Measurements from ENCODE around the gene CCDC90B.

DNA sequence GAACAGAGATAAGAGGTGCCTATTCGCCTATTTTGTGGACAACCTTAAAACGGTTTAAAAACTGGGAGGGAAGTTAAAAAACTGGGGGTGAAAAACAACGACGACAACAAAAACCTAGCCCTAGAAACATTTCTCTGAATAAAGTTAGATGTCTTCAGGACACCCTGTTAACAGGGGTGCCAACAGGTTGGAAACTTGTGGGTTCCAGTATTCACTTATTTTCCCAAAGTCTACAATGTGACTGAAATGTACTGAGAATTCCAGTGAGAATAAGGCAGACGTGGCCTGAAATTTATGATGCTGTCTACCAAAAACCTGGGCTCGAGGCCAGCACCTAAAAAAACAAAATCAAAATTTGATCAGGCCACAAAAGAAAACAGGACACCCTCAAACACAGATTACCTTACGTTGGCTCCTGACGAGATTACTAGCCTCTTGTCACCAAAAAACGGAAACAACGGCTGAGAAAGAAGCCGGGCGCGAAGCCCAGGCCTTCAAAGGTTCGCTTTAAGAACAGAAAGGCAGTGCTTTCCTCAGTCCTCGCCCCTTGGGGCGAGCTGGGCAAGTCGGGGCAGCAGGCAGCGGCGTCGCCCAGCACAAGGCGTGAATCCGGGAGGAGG lies 906 bp downstream of the CCDC90B start:
- TF ChIP-seq POLR2AphosphoS5 (IDR thresholded peaks at IDR 0.05; ENCODE audit: low read depth, low read length), result no peak
- no peak for TF ChIP-seq ELF1 (IDR thresholded peaks at IDR 0.05)
- TF ChIP-seq, protein P1, sequence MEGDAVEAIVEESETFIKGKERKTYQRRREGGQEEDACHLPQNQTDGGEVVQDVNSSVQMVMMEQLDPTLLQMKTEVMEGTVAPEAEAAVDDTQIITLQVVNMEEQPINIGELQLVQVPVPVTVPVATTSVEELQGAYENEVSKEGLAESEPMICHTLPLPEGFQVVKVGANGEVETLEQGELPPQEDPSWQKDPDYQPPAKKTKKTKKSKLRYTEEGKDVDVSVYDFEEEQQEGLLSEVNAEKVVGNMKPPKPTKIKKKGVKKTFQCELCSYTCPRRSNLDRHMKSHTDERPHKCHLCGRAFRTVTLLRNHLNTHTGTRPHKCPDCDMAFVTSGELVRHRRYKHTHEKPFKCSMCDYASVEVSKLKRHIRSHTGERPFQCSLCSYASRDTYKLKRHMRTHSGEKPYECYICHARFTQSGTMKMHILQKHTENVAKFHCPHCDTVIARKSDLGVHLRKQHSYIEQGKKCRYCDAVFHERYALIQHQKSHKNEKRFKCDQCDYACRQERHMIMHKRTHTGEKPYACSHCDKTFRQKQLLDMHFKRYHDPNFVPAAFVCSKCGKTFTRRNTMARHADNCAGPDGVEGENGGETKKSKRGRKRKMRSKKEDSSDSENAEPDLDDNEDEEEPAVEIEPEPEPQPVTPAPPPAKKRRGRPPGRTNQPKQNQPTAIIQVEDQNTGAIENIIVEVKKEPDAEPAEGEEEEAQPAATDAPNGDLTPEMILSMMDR (IDR thresholded peaks at IDR 0.05), result no peak
- no peak for TF ChIP-seq TEAD4 (IDR thresholded peaks at IDR 0.05; ENCODE audit: borderline replicate concordance, insufficient read depth)
- no peak for TF ChIP-seq RCOR1 (IDR thresholded peaks at IDR 0.05; ENCODE audit: low read length)
- no peak for TF ChIP-seq RAD21 (IDR thresholded peaks at IDR 0.05; ENCODE audit: low read length)
- TF ChIP-seq IRF3 (IDR thresholded peaks at IDR 0.05; ENCODE audit: low read depth, low read length), result no peak
- 0 out of 2 replicates have a peak, but pooled peaks have one; percentile 82 for TF ChIP-seq MXI1 (IDR thresholded peaks at IDR 0.05; ENCODE audit: low read depth, low read length)
- no peak for TF ChIP-seq MEF2A (IDR thresholded peaks at IDR 0.05; ENCODE audit: borderline replicate concordance, low read depth)
- no peak for TF ChIP-seq TCF12 (IDR thresholded peaks at IDR 0.05)
- no peak for TF ChIP-seq GABPA (IDR thresholded peaks at IDR 0.05; ENCODE audit: low read depth)
- TF ChIP-seq, protein P2, sequence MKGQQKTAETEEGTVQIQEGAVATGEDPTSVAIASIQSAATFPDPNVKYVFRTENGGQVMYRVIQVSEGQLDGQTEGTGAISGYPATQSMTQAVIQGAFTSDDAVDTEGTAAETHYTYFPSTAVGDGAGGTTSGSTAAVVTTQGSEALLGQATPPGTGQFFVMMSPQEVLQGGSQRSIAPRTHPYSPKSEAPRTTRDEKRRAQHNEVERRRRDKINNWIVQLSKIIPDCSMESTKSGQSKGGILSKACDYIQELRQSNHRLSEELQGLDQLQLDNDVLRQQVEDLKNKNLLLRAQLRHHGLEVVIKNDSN (IDR thresholded peaks at IDR 0.05; ENCODE audit: borderline replicate concordance, low read depth), result no peak
- no peak for TF ChIP-seq FOXM1 (IDR thresholded peaks at IDR 0.05; ENCODE audit: low read depth)
- no peak for TF ChIP-seq NFIC (IDR thresholded peaks at IDR 0.05; ENCODE audit: borderline replicate concordance)

Measured in SK-N-SH (cell line).